ENCODE data around the gene KRT35.

The KRT35 gene

GRCh38 chr17:41481036-41481435 is at the start of gene KRT35:
TSS of gene KRT35 (minus strand) at chr17:41481151. CDS start at chr17:41481097, 54 bp downstream.
- CTCF ChIA-PET, result interaction anchor here (1.0 kb wide), 1 partner anchor 15 kb away, joined by 3 read pairs; no protein-coding TSS in a partner anchor
- Mint-ChIP-seq H3K4me3 (no peak within 1 kb of the TSS), H3K9me3 (no peaks in the 10 kb centered on the region), H3K27me3 (peaks cover 4% of the 10 kb centered on the region), H3K36me3 (no peaks in the 10 kb centered on the region), H3K4me1 (no peaks in the 10 kb centered on the region), H3K27ac (no peak within 1 kb of the TSS)
- DNase-seq, result no peak

- Mint-ChIP-seq H3K4me1 (peaks cover 2% of the 10 kb centered on the region), H3K9me3 (no peaks in the 10 kb centered on the region), H3K27me3 (peaks cover 83% of the 10 kb centered on the region), H3K27ac (no peak overlapping the region), H3K4me3 (no peak overlapping the region), H3K36me3 (no peaks in the 10 kb centered on the region)
- CTCF ChIA-PET, result interaction anchor here (0.6 to 1.3 kb wide), 3 partner anchors 19 to 133 kb away, joined by 3 read pairs; no protein-coding TSS in a partner anchor
- no peak for DNase-seq
Measured at GRCh38 chr17:41530062-41531048, 49.4 kb upstream of the KRT35 start.

GRCh38 chr17:41529491-41529915 is 48.6 kb upstream of the KRT35 start:
- no peaks in the 10 kb centered on the region for H3K36me3 Mint-ChIP-seq
- H3K27ac Mint-ChIP-seq, result peak overlapping the region; percentile 67
- no peak for DNase-seq
- H3K4me3 Mint-ChIP-seq, result no peak overlapping the region
- H3K4me1 Mint-ChIP-seq, result peaks cover 2% of the 10 kb centered on the region
- CTCF ChIA-PET, result interaction anchor here (0.7 to 0.9 kb wide), 2 partner anchors 118 to 620 kb away, joined by 3 read pairs; no protein-coding TSS in a partner anchor
- peaks cover 88% of the 10 kb centered on the region for H3K27me3 Mint-ChIP-seq
- H3K9me3 Mint-ChIP-seq, result no peaks in the 10 kb centered on the region

GRCh38 chr17:41528959-41529353 is 48.0 kb upstream of the KRT35 start:
- H3K4me1 Mint-ChIP-seq, result peaks cover 2% of the 10 kb centered on the region
- H3K36me3 Mint-ChIP-seq, result no peaks in the 10 kb centered on the region
- H3K4me3 Mint-ChIP-seq, result no peak overlapping the region
- no peak for DNase-seq
- CTCF ChIA-PET, result interaction anchor here (0.7 kb wide), 1 partner anchor 619 kb away, joined by 3 read pairs; no protein-coding TSS in a partner anchor
- H3K27me3 Mint-ChIP-seq, result peaks cover 93% of the 10 kb centered on the region
- H3K27ac Mint-ChIP-seq, result no peak overlapping the region
- no peaks in the 10 kb centered on the region for H3K9me3 Mint-ChIP-seq

GRCh38 chr17:41527063-41528023 is 46.4 kb upstream of the KRT35 start:
- CTCF ChIA-PET, result no interaction called here
- Mint-ChIP-seq H3K27ac (no peak overlapping the region), H3K4me1 (peaks cover 2% of the 10 kb centered on the region), H3K4me3 (no peak overlapping the region), H3K36me3 (no peaks in the 10 kb centered on the region), H3K9me3 (no peaks in the 10 kb centered on the region), H3K27me3 (peaks cover 86% of the 10 kb centered on the region)
- no peak for DNase-seq

GRCh38 chr17:41524261-41524660 is 43.3 kb upstream of the KRT35 start:
- H3K27me3 Mint-ChIP-seq, result peaks cover 65% of the 10 kb centered on the region
- H3K4me3 Mint-ChIP-seq, result no peak overlapping the region
- peaks cover 2% of the 10 kb centered on the region for H3K4me1 Mint-ChIP-seq
- H3K9me3 Mint-ChIP-seq, result no peaks in the 10 kb centered on the region
- H3K36me3 Mint-ChIP-seq, result no peaks in the 10 kb centered on the region
- H3K27ac Mint-ChIP-seq, result no peak overlapping the region
- no peak for DNase-seq
- CTCF ChIA-PET, result no interaction called here

GRCh38 chr17:41523787-41524186 is 42.8 kb upstream of the KRT35 start:
- H3K9me3 Mint-ChIP-seq, result no peaks in the 10 kb centered on the region
- CTCF ChIA-PET, result no interaction called here
- H3K4me1 Mint-ChIP-seq, result peaks cover 2% of the 10 kb centered on the region
- H3K27me3 Mint-ChIP-seq, result peaks cover 60% of the 10 kb centered on the region
- DNase-seq, result no peak
- H3K4me3 Mint-ChIP-seq, result no peak overlapping the region
- no peaks in the 10 kb centered on the region for H3K36me3 Mint-ChIP-seq
- H3K27ac Mint-ChIP-seq, result no peak overlapping the region

GRCh38 chr17:41523225-41523593 is 42.3 kb upstream of the KRT35 start:
- DNase-seq, result no peak
- H3K4me1 Mint-ChIP-seq, result no peaks in the 10 kb centered on the region
- CTCF ChIA-PET, result no interaction called here
- no peaks in the 10 kb centered on the region for H3K36me3 Mint-ChIP-seq
- no peaks in the 10 kb centered on the region for H3K9me3 Mint-ChIP-seq
- no peak overlapping the region for H3K27ac Mint-ChIP-seq
- H3K27me3 Mint-ChIP-seq, result peaks cover 55% of the 10 kb centered on the region
- H3K4me3 Mint-ChIP-seq, result no peak overlapping the region

- DNase-seq, result no peak
- CTCF ChIA-PET, result no interaction called here
- Mint-ChIP-seq H3K4me1 (no peaks in the 10 kb centered on the region), H3K27me3 (peaks cover 48% of the 10 kb centered on the region), H3K9me3 (no peaks in the 10 kb centered on the region), H3K4me3 (no peak overlapping the region), H3K36me3 (no peaks in the 10 kb centered on the region), H3K27ac (no peak overlapping the region)
Measured at GRCh38 chr17:41522301-41523224, 41.6 kb upstream of the KRT35 start.

GRCh38 chr17:41521574-41522261 is 40.8 kb upstream of the KRT35 start:
- no peak for DNase-seq
- Mint-ChIP-seq H3K9me3 (no peaks in the 10 kb centered on the region), H3K4me1 (no peaks in the 10 kb centered on the region), H3K27me3 (peaks cover 44% of the 10 kb centered on the region), H3K4me3 (no peak overlapping the region), H3K36me3 (no peaks in the 10 kb centered on the region), H3K27ac (no peak overlapping the region)
- CTCF ChIA-PET, result no interaction called here

GRCh38 chr17:41520821-41521521 is 40.0 kb upstream of the KRT35 start:
- DNase-seq, result no peak
- CTCF ChIA-PET, result no interaction called here
- Mint-ChIP-seq H3K36me3 (no peaks in the 10 kb centered on the region), H3K4me1 (no peaks in the 10 kb centered on the region), H3K9me3 (no peaks in the 10 kb centered on the region), H3K4me3 (no peak overlapping the region), H3K27ac (no peak overlapping the region), H3K27me3 (peaks cover 36% of the 10 kb centered on the region)

- Mint-ChIP-seq H3K4me3 (no peak overlapping the region), H3K4me1 (no peaks in the 10 kb centered on the region), H3K27me3 (peaks cover 23% of the 10 kb centered on the region), H3K36me3 (no peaks in the 10 kb centered on the region), H3K27ac (peak overlapping the region; percentile 33), H3K9me3 (no peaks in the 10 kb centered on the region)
- no peak for DNase-seq
- CTCF ChIA-PET, result no interaction called here
Measured at GRCh38 chr17:41519501-41520224, 38.7 kb upstream of the KRT35 start.
